Stimulated activated CD4-positive, alpha-beta T cell treated with anti-CD3 and anti-CD28 coated beads, TNF-alpha, amount 100 ng/mL, for 4 hours (primary cell): ENCODE data around the gene UROD.
"Not testable (repeated sequence)": the region's sequence is repeated elsewhere in the genome, so short reads cannot be mapped to it uniquely, and the experiment has no call there.

Experiments
- DNase-seq, 3 experiments: peaks; one replicate each; pipeline ENCODE4 v3.0.0-alpha.2; 2020; ENCODE audit warnings: low read depth in 3 of 3

Gene UROD

DNA sequence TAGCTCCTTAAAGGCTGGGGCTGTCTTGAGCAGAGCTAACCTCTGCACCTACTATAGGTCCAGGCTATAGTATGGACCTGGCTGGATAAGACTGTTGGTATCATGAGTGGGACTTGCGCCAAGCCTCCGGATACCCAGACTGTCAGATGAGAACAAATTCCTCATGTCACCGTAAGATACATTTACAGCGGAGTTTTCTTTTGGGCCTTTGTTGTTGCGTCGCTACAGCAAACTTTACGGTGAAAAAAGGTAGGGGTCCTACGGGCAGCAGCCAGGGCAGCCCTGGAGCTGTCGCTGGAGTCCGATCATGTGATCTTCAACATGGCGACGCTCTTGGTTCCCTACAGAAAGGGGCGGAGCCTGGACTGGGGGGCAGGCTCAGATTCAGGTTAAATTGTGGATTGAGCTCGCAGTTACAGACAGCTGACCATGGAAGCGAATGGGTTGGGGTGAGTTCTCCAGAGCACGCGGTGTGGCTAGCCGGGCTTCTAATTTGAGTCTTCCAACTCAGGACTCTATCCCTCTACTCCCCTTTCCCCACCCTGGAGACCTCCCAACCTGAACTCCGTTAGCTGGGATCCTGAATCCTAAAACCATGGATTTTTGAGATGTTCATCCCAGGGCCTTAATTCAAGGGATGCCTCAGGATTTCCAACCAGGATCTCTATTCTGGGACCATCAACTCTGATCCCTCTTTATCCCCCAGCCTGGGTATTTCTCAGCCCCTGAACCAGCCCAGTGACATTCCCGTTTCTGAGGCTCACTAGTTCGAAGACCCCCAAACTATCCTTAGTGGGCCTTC, at the start of gene UROD:
Gene UROD (plus strand): TSS at position 418 of the 802 bp plus-strand sequence. CDS start 12 bp downstream, at position 430.
- peak; percentile 62 to 80 (median 80) for DNase-seq

DNA sequence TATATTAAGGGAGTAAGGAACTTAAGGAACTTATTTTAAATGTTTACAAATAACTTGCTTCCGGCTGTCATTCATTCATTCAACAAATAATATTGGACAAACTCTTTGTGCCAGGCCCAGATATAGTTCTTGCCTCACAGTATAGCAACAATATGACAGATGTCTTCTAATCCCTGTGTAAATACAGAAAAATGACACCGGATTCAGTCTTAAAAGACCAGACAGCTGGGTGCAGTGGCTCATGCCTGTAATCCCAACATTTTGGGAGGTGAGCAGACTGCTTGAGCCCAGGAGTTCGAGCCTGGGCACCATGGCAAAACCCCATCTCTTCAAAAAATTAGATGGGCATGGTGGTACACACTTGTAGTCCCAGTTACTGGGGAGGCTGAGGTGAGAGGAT, 49.3 kb upstream of the UROD start:
- no peak for DNase-seq

DNA sequence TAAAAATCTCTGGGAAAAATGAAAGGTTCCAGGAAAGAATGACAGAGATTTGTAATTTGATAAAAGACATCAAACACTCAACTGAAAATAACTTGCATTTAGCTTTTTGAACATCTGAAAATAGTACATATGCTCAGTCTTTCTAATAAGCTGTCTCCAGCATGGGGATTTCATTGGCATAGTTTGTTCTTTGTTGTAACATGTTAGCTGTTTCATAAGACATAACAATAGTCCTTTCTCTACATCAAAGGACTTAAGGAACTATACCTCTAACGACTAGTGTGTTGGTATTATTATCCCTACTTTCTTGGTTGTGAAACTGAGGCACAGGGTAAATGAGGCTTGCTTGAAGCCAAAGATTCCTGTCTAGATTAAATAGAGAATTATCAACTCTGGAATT, 47.7 kb upstream of the UROD start:
- no peak for DNase-seq

DNA sequence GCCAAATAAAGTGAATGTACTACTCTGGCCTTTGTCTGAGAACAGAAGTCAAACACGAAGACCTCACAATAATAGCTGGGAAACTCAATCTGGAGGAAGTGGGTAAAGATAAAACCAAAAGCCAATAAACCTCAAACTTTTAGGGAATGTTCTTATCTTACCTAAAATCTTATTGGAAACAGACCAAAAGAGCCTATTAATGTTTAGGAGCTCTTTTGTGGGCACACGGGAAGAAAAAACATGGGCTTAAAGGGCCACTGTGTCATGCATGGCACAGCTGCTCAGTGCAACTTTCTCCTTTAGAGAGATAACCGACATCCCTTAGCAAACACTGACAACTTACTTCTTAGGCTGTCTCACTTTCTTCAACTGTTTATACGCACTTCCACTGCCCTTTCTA, 41.7 kb upstream of the UROD start:
- no peak for DNase-seq

DNA sequence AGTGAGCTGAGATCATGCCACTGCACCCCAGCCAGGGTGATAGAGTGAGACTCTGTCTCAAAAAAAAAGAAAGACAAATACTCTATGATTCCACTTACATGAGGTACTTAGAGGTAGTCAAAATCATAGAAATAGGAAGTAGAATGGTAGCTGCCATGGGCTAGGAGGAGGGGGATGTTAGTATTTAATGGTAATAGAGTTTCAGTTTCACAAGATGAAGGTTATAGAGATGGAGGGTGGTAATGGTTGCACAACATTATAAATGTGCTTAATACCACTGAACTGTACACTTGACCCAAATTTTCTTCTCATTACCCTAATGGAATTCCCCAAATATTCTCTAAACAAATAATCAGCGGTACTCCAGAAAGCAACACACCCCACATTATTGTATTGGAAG, 38.4 kb upstream of the UROD start:
- DNase-seq = no peak

DNA sequence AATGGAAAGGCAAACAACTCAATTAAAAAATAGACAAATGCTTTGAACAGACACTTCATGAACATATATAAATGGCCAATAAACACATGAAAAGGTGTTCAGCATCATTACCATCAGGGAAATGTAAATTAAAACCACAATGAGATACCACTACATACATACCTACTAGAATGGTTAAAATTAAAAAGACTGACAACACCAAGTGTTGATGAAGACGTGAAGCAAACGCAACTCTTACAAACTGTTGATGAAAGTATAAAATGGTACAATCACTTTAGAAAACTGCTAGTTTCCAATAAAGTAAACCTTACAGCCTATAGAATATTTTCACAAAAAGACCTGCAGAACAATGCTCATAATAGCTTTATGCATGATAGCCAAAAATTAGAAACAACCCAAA, 35.8 kb upstream of the UROD start:
- DNase-seq = no peak

DNA sequence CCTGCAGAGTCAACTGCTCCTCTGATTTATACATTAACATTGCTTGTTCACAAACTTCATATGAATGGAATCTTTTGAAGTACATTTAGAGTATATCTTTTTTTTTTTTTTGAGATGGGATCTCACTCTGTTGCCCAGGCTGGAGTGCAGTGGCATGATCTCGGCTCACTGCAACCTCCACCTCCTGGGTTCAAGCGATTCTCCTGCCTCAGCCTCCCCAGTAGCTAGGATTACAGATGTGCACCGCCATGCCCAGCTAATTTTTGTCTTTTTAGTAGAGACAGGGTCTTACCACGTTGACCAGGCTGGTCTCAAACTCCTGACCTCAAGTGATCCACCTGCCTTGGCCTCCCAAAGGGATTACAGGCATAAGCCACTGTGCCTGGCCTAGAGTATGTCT, 34.7 kb upstream of the UROD start:
- DNase-seq = not testable (repeated sequence)

DNA sequence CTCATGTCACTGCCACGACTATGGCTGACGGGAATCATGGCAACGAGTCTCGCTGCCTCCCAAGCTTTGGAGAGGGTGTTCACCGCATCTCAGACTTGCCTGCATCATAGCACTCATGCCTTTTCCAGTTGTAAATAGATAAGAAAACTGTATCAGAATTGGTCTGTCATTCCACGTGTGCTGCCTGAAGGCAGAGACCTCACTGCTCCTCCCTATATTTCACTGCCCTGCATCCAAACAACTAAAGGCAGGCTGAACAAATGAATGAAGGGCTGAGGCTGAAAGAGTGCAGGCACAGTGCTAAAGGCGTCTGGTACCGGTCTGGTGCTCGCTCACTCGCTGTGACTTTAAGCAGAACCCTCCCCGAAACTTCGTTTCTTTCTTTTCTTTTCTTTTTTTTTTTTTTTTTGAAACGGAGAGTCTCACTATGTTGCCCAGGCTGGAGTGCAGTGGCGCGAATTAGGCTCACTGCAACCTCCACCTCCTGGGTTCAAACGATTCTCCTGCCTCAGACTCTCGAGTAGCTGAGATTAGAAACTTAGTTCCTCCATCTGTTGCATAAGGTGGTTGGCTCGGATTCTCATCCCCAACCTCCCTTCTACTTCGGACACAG, 26.2 kb upstream of the UROD start:
- no peak for DNase-seq

DNA sequence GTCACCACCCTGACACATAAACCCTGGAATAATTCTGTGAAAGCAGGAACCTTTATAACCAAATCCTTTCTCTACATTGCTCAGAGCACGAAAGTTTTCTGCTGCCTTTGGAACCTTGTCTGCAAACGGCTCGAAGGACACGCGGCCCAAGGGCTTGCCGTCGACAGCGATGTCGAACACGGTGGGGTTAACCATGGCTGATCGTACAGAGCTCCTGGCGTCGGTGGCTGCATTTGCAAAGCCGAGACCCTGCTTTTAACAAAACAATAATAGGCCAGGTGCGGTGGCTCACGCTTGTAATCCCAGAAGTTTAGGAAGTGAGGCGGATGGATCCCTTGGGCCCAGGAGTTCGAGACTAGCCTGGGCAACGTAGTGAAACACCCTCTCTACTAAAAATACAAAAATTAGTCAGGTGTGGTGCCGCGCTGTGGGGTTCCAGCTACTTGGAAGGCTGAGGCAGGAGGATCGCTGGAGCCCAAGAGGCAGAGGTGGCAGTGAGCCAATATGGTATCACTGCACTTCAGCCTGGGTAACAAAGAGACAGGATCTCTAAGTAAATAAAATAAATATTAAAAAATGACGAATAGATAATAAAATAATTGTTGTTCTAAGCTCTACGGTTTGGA, 23.4 kb upstream of the UROD start:
- DNase-seq = no peak

DNA sequence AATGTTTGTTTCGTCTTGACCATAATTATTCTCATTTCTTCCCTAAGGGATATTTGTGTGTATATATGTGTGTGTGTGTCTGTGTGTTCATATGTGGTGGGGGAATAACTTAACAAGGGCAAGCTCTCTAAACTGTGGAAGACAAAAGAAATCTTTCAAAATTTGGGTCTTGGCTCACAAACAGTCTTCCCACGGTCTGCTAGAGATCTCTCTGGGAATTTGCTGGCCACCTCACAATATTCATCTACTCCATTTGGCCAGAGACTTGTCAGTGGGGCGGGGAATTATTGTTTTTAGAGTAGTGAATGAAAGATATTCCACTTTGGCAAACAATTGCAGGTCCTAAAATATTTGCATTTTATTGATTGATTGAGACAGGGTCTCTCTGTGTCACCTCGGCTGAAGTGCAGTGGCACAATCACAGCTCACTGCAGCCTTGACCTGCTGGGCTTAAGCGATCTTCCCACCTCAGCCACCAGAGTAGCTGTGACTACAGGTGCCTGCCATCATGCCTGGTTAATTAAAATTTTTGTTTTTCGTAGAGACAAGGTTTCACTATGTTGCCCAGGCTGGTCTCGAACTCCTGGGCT, 17.6 kb upstream of the UROD start:
- no peak for DNase-seq

DNA sequence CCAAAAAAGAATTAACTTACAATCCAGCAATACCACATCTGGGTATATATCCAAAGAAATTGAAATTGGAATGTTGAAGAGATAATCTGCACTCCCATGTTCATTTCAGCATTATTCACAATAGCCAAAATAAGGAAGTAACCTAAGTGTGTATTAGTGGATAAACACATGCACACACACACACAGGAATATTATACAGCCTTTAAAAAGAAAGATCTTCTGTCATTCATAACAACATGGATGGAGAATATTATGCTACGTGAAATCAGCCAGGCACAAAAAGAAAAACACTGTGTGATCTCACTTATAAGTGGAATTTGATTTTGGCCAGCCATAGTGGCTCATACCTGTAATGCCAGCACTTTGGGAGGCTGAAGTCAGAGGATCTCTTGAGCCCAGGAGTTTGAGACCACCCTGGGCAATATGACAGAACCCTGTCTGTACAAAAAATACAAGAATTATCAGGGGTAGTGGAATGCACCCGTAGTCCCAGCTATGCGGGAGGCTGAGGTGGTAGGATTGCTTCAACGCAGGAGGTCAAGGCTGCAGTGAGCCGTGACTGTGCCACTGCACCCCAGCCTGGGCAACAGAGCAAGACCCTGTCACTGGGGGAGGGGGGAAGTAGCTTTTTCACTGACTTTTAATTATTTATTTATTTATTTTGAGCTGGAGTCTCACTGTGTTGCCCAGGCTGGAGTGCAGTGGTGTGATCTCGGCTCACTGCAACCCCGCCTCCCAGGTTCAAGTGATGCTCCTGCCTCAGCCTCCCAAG, 16.4 kb upstream of the UROD start:
- no peak for DNase-seq

DNA sequence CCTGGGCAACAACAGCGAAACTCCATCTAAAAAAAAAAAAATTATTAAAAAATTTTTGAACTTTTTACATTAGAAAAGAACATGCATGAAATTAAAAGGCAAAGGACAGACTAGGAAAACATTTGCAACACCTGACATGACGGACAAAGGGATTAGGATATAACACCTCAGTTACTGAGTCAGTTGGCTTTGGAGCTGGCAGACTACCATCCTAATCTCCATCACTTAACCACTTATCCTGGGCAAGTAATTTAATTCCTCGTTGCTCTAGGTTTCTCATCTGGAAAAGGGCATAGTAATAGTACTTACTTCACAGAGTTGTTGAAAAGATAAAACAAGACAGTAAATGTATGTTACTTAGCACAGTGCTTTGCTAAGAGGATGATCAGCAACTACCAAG, 12.8 kb upstream of the UROD start:
- no peak for DNase-seq

DNA sequence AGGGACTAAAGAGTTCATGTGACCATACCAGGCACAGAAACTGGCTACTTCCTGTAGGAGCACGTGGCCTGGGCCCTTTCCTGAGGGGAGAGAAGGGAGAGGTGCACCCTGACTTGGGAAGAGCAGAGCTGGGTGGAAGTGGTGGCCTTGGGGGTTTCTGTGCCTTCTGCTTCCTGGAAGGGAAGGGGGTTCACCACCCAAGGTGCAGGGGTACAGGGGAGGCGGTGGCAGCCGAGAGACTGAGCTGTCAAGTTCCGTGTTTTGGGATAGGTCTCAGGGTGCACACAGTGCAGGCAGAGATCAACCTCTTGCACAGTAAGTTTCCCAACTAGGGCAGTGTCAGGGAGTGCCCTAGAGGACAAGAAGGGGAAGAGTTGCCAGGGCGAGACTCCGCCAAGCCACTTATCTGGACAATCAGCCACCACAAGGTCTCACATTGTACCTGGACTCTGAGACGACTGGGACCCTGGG, 11.0 kb upstream of the UROD start:
- DNase-seq = no peak

DNA sequence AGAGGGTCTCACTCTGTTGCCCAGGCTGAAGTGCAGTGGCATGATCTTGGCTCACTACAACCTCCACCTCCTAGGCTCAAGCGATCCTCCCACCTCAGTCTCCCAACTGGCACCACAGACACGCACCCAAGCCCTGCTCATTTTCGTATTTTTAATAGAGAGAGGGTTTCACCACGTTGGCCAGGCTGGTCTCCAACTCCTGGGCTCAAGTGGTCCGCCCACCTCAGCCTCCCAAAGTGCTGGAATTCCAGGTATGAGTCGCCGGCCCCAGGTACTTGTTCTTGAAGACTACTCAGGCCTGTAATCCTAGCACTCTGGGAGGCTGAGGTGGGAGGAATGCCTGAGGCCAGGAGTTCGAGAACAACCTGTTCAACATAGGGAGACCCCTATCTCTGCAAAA, 10.5 kb upstream of the UROD start:
- DNase-seq = not testable (repeated sequence)

DNA sequence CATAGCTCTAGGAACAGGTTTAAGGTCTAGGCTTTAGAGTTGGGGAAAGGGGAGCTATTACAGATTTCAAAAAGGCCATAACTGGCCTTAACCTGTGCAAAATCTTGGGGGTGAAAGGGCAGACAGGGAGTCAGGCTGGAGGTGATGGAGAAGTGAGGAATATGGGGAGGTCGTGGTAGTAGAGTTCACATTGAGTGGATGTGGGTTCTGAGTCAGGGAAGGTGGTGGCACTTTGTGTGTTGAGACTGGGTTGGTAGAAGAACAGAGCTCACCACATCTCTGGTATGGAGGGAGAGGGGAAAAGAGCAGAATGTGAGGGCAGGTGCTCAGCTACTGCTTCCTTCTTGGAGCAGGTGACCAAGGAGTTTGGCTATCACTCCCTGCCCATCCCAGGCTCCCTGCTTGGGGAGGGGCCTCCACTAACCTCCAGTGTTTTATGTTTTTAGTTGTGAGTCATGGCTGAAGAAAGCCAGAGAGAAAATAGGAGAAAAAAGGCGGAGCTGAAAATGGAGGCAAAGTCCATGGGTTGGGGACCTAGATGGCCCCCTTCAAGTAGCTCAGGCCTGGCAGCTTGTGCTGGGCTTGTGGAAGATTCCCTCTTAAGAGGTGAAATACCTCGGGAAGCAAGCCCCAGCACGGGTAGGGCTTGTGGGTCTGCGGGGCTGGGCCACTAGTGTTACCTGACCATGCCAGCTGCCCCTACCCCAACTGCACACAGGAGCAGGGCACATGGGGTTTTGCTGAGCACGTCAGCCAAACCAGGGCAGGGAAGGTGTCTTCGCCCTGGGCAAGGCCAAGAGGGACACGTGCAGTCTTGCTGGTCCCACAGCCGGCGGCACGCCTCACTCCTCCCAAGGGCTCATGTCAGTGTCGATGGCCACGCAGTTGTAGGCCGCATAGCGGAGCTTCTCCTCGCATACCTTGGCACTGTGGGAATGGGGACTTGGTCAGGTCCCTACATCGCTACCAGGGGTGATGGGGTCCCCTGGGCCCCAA, 9.1 kb upstream of the UROD start:
- no peak for DNase-seq

DNA sequence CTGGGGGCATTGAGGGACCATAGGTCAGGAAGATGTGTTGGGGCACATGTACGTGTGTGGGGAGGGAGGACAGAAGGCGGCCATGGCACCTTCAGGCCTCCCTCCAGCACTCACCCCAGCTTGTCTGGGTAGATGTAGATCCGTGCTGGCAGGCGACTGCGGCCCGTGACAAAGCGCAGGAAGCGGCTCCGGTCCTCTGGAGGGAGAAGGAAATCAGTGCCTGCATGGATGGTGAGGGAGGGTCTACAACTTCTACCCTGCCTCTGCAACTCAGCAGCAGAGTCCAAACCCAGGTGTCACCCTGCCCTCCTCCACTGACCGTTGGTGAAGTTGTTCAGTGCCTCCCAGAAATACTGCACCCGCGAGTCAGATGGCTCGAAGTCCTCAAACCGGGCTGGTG, 8.3 kb upstream of the UROD start:
- no peak for DNase-seq

DNA sequence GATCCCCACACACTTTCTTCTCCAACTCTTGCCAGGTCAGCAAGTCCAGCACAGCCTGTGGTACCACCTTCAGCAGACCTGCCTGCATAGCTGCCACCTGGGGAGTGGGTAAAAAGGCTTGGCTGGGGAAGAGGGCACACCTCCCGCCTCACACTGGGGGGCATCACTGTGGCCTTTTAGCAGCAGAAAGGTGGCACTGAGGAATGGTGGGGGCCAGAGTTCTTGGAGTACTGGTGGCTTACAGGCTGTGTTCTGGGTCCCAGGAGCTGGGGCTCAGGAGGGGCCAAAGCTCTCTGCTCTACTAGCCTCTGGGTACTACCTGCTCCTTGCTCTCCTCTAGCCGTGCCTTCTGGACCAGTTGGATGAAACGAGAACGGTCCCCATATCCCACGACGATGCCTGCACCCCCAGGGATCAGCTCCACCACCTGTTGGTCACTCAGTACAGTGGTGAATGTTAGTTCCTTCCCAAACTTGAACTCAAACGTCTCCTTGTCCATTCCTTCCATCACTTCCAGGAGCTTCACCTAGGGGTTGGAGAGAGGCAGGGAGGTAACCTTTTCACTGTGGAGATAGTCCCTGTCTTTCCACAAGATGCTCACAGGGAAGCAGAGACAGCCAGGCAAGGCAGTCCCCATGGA, 7.7 kb upstream of the UROD start:
- DNase-seq = no peak

DNA sequence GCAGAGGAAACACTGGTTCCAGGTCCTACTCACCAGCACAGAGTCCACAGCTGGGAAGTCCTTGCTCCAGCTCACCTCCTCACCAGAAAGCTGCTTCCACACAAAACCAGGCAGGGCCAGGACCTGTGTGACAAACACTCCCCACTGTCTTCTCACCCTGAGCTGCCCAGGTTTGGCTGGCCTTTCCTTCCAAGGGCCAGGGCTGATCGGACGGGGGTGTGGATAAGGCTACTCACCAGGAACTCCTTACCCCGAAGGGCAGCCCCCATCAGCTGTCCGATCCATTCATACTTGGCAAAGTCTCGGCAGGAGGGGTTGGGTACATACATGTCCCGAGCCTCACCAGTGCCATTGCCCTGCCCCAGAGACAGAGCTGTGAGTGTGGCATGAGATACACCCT, 6.3 kb upstream of the UROD start:
- no peak for DNase-seq

DNA sequence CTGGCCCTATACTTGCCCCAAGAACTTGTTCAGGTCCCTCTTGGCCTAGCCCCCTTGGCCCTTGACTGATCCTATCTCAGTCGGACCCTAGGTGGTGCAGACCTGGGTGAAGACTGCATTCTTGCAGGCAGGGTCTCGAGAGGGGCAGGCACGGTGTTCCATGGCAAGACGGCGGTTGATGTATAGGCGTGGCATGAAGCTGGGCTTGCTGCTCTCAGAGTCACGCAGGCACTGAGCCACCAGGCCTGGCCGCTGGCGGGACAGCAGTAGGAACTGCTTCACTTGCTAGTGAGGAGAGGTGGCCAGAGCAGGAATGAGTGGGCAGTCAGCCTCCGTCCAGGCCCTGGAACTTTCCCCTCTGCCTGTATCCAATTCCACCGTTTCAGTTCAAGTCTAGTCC, 4.7 kb upstream of the UROD start:
- DNase-seq = no peak

DNA sequence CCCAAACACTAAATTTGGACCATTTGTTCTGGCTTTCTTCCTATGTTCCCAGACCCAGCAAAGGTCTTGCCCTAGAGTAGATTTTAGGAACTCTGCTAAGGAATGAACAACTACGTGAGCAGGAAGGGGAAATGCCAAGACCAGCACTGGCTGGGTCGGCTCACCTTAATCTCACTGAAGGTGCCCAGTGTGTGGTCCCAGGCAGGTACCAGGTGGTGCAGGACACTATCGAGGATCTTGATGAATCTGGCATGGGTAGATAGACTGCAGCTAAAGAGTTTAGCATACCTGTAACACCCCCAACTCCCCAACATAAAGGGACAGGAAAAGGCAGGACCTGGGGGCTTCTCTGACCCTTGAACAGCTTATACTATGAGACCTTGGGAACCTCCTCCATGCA, 4.0 kb upstream of the UROD start:
- no peak for DNase-seq
